Stomach (tissue), 9 donors: ENCODE data around the gene FAM222A. TPM values are rescaled to one million over a fixed set of nuclear protein-coding genes. Genes with fewer than 3 reads are reported as not detected.

Experiments
- DNase-seq, 2 donors: peaks; one replicate each; pipeline versions ENCODE4 v3.0.0 to v3.0.0-alpha.2; 2013 to 2019
- H3K27ac ChIP-seq, 5 donors: fragments of 200-600 bp in 4 of 5; sonication (generic) in 4 of 5; one replicate each; pipeline ENCODE4 v1.5.1; 2013 to 2019; ENCODE audit warnings: mild to moderate bottlenecking in 1 of 5, moderate library complexity in 1 of 5
- H3K27me3 ChIP-seq, 3 donors: fragments of 200-600 bp; sonication (generic); one replicate each; pipeline ENCODE4 v1.5.1; 2017 to 2019; ENCODE audit warnings: mixed run types in 1 of 3
- H3K36me3 ChIP-seq, 4 donors: fragments of 200-600 bp; sonication (generic); 1 replicate in 3 of 4; 2 replicates in 1 of 4; pipeline ENCODE4 v1.5.1; 2016 to 2019
- H3K4me1 ChIP-seq, 4 donors: fragments of 200-600 bp; sonication (generic); one replicate each; pipeline ENCODE4 v1.5.1; 2016 to 2019
- H3K4me3 ChIP-seq, 4 donors: fragments of 200-600 bp; sonication (generic) in 3 of 4; one replicate each; pipeline ENCODE4 v1.5.1; 2016 to 2019; ENCODE audit warnings: mild to moderate bottlenecking in 1 of 4
- H3K9me3 ChIP-seq, 4 donors: fragments of 200-600 bp; sonication (generic); one replicate each; pipeline ENCODE4 v1.5.1; 2016 to 2019
- CTCF ChIP-seq, 7 experiments: fragments of 450-650 bp in 4 of 7; fragments of 200-600 bp in 3 of 7; sonication (generic) in 3 of 7; IDR thresholded peaks; one replicate each; pipeline ENCODE4 v1.5.1; 2016 to 2019; ENCODE audit warnings: antibody characterized with exemption in 7 of 7, control low read depth in 2 of 7, mild to moderate bottlenecking in 1 of 7
- EP300 ChIP-seq: sonication (generic); formaldehyde crosslinking; IDR thresholded peaks from one replicate; pipeline ENCODE4 v1.6.1; 2017; ENCODE audit warnings: antibody characterized with exemption
- POLR2A ChIP-seq, 4 donors: fragments of 450-650 bp; IDR thresholded peaks; one replicate each; pipeline ENCODE4 v1.6.1; 2016; ENCODE audit warnings: antibody characterized with exemption in 4 of 4, control low read depth in 2 of 4, mild to moderate bottlenecking in 1 of 4, moderate library complexity in 1 of 4
- POLR2AphosphoS5 ChIP-seq, 3 donors: sonication (generic); formaldehyde crosslinking; IDR thresholded peaks; one replicate each; pipeline ENCODE4 v1.6.1; 2016; ENCODE audit warnings: antibody characterized with exemption in 3 of 3
- WGBS, 5 donors: extraction: QIAGEN DNeasy Blood & Tissue Kit in 3 of 5; methylation state at CpG; one replicate each; pipeline versions ENCODE4 v1.1.5 to v1.1.7; 2013 to 2018; 5-methylcytosine and 5-hydroxymethylcytosine counted together
- intact Hi-C: fragments of 100-400 bp; cut with DNase I; formaldehyde crosslinking; loops from one replicate; pipeline ENCODE4 v1.15.1; 2023; ENCODE audit warnings: low total_unique reads
- polyA plus RNA-seq, 3 donors: library from polyadenylated mRNA; stranded (reverse); fragments of 200-250 nt; gene quantifications; one replicate each; pipeline ENCODE4 v1.2.3, GENCODE V29; 2013
- total RNA-seq, 5 donors: library from RNA; depleted of rRNA; stranded (reverse); fragments of >200 nt; gene quantifications; one replicate each; pipeline versions ENCODE4 v1.1.0 to v1.2.3, GENCODE V29; 2014 to 2016
- donor health status: healthy with polysubstance abuse.
- donor health status: Bipolar disorder and iron deficiency.
- donor health status: healthy.

The FAM222A gene
- total and polyA plus RNA-seq, 8 donors: 1.7 to 19.7 (median 4.5) TPM

GRCh38 chr12:109722022-109722720 lies 8.5 kb downstream of the FAM222A start:
- WGBS, 5 donors: 63 to 72% (median 68%) methylated on average over 6 of the region's 6 CpGs
- Histone ChIP-seq H3K27ac (peak overlapping the region in 3 of 5 donors; percentile 19 to 69 (median 26)), H3K4me3 (no peak overlapping the region), H3K36me3 (no peaks in the 10 kb centered on the region), H3K9me3 (no peaks in the 10 kb centered on the region), H3K4me1 (peaks cover 26 to 83% (median 45%) of the 10 kb centered on the region in 4 donors), H3K27me3 (peaks cover 0 to 24% (median 4%) of the 10 kb centered on the region in 3 donors)
- no peak for TF ChIP-seq EP300
- TF ChIP-seq CTCF (IDR thresholded peaks at IDR 0.05): no peak
- no peak for TF ChIP-seq POLR2A (IDR thresholded peaks at IDR 0.05)
- TF ChIP-seq POLR2AphosphoS5 (IDR thresholded peaks at IDR 0.05): no peak
- intact Hi-C loops: no loop called here
- DNase-seq: no peak

- Histone ChIP-seq H3K36me3 (no peaks in the 10 kb centered on the region), H3K4me1 (peaks cover 26 to 89% (median 43%) of the 10 kb centered on the region in 4 donors), H3K27me3 (peaks cover 0 to 18% (median 4%) of the 10 kb centered on the region in 3 donors), H3K27ac (peak overlapping the region in 3 of 5 donors; percentile 19 to 69 (median 26)), H3K9me3 (no peaks in the 10 kb centered on the region), H3K4me3 (no peak overlapping the region)
- intact Hi-C loops: no loop called here
- no peak for TF ChIP-seq POLR2A (IDR thresholded peaks at IDR 0.05)
- TF ChIP-seq CTCF (IDR thresholded peaks at IDR 0.05): no peak
- no peak for TF ChIP-seq EP300
- TF ChIP-seq POLR2AphosphoS5 (IDR thresholded peaks at IDR 0.05): no peak
- no peak for DNase-seq
- 73 to 82% (median 77%) methylated on average over 9 of the region's 9 CpGs for WGBS, 5 donors
Measured at GRCh38 chr12:109722721-109723094, 9.1 kb downstream of the FAM222A start.

GRCh38 chr12:109723311-109723881 lies 9.8 kb downstream of the FAM222A start:
- no peaks in the 10 kb centered on the region for H3K9me3 ChIP-seq
- H3K4me1 ChIP-seq: peaks cover 26 to 83% (median 40%) of the 10 kb centered on the region in 4 donors
- no peak for TF ChIP-seq CTCF (IDR thresholded peaks at IDR 0.05)
- TF ChIP-seq POLR2AphosphoS5 (IDR thresholded peaks at IDR 0.05): peak in 1 of 3 donors; percentile 27
- no peaks in the 10 kb centered on the region for H3K36me3 ChIP-seq
- H3K27ac ChIP-seq: peak overlapping the region in 2 of 5 donors; percentile 20 to 69
- H3K27me3 ChIP-seq: peaks cover 0 to 11% (median 3%) of the 10 kb centered on the region in 3 donors
- DNase-seq: peak; percentile 70 to 82
- no peak overlapping the region for H3K4me3 ChIP-seq
- 28 to 43% (median 31%) methylated on average over 12 to 13 of the region's 13 CpGs for WGBS, 5 donors
- intact Hi-C loops: no loop called here

GRCh38 chr12:109724321-109724892 lies 10.8 kb downstream of the FAM222A start:
- peak overlapping the region in 1 of 5 donors; percentile 69 for H3K27ac ChIP-seq
- WGBS, 5 donors: 91 to 96% (median 94%) methylated on average over 13 to 14 of the region's 14 CpGs
- TF ChIP-seq POLR2A (IDR thresholded peaks at IDR 0.05) (no peak), CTCF (IDR thresholded peaks at IDR 0.05) (no peak), POLR2AphosphoS5 (IDR thresholded peaks at IDR 0.05) (no peak), EP300 (no peak)
- no peak overlapping the region for H3K4me3 ChIP-seq
- no peaks in the 10 kb centered on the region for H3K9me3 ChIP-seq
- DNase-seq: no peak
- peaks cover 26 to 79% (median 37%) of the 10 kb centered on the region in 4 donors for H3K4me1 ChIP-seq
- H3K27me3 ChIP-seq: peaks cover 0 to 1% (median 0%) of the 10 kb centered on the region in 3 donors
- H3K36me3 ChIP-seq: no peaks in the 10 kb centered on the region
- intact Hi-C loops: no loop called here
